ENCODE results near the gene TBC1D8. TPM values are rescaled to one million over a fixed set of nuclear protein-coding genes. Genes with fewer than 3 reads are reported as not detected.

TBC1D8 gene
- total and polyA plus RNA-seq, 2 experiments from 2014 or later: 18.0 to 36.9 TPM

- TF ChIP-seq POLR2AphosphoS5 (IDR thresholded peaks at IDR 0.05; ENCODE audit: low read depth): no peak
- TF ChIP-seq ZNF114 (CRISPR knock-in tag; IDR thresholded peaks at IDR 0.05): no peak
- TF ChIP-seq CREB1 (CRISPR knock-in tag; IDR thresholded peaks at IDR 0.05; ENCODE audit: low read depth): no peak
- TF ChIP-seq STAT1 (IDR thresholded peaks at IDR 0.05; ENCODE audit: unreplicated experiment): no peak
- no peak for TF ChIP-seq JUNB (IDR thresholded peaks at IDR 0.05; ENCODE audit: unreplicated experiment)
- TF ChIP-seq EZH2phosphoT487 (IDR thresholded peaks at IDR 0.05; ENCODE audit: unreplicated experiment): no peak
- TF ChIP-seq, protein P1, sequence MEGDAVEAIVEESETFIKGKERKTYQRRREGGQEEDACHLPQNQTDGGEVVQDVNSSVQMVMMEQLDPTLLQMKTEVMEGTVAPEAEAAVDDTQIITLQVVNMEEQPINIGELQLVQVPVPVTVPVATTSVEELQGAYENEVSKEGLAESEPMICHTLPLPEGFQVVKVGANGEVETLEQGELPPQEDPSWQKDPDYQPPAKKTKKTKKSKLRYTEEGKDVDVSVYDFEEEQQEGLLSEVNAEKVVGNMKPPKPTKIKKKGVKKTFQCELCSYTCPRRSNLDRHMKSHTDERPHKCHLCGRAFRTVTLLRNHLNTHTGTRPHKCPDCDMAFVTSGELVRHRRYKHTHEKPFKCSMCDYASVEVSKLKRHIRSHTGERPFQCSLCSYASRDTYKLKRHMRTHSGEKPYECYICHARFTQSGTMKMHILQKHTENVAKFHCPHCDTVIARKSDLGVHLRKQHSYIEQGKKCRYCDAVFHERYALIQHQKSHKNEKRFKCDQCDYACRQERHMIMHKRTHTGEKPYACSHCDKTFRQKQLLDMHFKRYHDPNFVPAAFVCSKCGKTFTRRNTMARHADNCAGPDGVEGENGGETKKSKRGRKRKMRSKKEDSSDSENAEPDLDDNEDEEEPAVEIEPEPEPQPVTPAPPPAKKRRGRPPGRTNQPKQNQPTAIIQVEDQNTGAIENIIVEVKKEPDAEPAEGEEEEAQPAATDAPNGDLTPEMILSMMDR (conservative IDR thresholded peaks at IDR 0.05; ENCODE audit: low read depth in 2 of 2): no peak
- TF ChIP-seq EZH2 (IDR thresholded peaks at IDR 0.05; ENCODE audit: low read depth, unreplicated experiment): no peak
- TF ChIP-seq NANOG (IDR thresholded peaks at IDR 0.05; ENCODE audit: borderline replicate concordance): no peak
These were observed 15.5 kb downstream of the TBC1D8 start (continued) for GRCh38 chr2:101135412-101136296.

DNA sequence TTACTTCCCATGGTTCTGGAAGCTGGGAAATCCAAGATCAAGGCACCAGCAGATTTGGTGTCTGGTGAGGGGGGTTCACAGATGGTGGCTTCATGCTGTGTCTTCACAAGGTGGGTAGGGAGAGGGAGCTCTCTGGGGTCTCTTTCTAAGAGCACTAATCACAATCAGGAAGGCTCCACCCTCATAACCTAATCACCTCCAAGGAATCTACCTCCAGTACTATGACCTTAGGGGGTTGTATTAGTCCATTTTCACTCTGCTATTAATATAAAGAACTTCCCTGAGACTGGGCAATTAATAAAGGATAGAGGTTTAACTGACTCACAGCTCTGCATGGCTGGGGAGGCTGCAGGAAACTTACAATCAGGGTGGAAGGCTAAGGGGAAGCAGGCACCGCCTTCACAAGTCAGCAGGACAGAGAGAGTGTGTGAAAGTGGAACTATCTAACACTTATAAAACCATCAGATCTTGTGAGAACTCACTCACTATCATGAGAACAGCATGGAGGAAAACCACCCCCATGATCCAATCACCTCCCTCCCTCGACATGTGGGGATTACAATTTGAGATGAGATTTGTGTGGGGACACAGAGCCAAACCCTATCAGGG lies 17.6 kb downstream of the TBC1D8 start:
- peaks cover 99% of the 10 kb centered on the region for H3K79me2 ChIP-seq (replicated peaks; ENCODE audit: insufficient read depth)
- Mint-ChIP-seq H3K27ac (peak overlapping the region; percentile 61; the same call in 1 of the 2 replicates), H3K9me3 (no peaks in the 10 kb centered on the region), H3K4me3 (no peak overlapping the region), H3K27me3 (ENCODE audit: insufficient read depth, low read depth, poor library complexity) (peaks cover 3% of the 10 kb centered on the region), H3K4me1 (peaks cover 25% of the 10 kb centered on the region), H3K36me3 (ENCODE audit: low read depth) (peaks cover 6% of the 10 kb centered on the region; the same call in 2 of the 3 replicates)
- H4K20me1 ChIP-seq (replicated peaks; ENCODE audit: insufficient read depth): peaks cover 36% of the 10 kb centered on the region
- no peak for DNase-seq (ENCODE audit: low spot score)
- H3K4me2 ChIP-seq: no peak overlapping the region
- no peak overlapping the region for H2AFZ ChIP-seq
- H3K36me3 ChIP-seq (ENCODE audit: insufficient read depth): no peaks in the 10 kb centered on the region
- no peak overlapping the region for H3K27ac ChIP-seq (ENCODE audit: low read depth)
- H3K27me3 ChIP-seq (ENCODE audit: insufficient read depth): no peaks in the 10 kb centered on the region
- peaks cover 34% of the 10 kb centered on the region for H3K4me1 ChIP-seq (ENCODE audit: insufficient read depth)
- ATAC-seq: no peak
- H3K9me2 ChIP-seq (ENCODE audit: insufficient read depth): no peaks in the 10 kb centered on the region
- H3F3A ChIP-seq (replicated peaks; ENCODE audit: low read depth): no peaks in the 10 kb centered on the region
- no peak overlapping the region for H3K4me3 ChIP-seq
- no peak for TF ChIP-seq EZH2phosphoT487 (IDR thresholded peaks at IDR 0.05; ENCODE audit: unreplicated experiment)
- no peak for TF ChIP-seq ETS1 (IDR thresholded peaks at IDR 0.05)
- no peak for TF ChIP-seq ZNF331 (CRISPR knock-in tag; IDR thresholded peaks at IDR 0.05; ENCODE audit: low read depth)
- TF ChIP-seq, protein P2, sequence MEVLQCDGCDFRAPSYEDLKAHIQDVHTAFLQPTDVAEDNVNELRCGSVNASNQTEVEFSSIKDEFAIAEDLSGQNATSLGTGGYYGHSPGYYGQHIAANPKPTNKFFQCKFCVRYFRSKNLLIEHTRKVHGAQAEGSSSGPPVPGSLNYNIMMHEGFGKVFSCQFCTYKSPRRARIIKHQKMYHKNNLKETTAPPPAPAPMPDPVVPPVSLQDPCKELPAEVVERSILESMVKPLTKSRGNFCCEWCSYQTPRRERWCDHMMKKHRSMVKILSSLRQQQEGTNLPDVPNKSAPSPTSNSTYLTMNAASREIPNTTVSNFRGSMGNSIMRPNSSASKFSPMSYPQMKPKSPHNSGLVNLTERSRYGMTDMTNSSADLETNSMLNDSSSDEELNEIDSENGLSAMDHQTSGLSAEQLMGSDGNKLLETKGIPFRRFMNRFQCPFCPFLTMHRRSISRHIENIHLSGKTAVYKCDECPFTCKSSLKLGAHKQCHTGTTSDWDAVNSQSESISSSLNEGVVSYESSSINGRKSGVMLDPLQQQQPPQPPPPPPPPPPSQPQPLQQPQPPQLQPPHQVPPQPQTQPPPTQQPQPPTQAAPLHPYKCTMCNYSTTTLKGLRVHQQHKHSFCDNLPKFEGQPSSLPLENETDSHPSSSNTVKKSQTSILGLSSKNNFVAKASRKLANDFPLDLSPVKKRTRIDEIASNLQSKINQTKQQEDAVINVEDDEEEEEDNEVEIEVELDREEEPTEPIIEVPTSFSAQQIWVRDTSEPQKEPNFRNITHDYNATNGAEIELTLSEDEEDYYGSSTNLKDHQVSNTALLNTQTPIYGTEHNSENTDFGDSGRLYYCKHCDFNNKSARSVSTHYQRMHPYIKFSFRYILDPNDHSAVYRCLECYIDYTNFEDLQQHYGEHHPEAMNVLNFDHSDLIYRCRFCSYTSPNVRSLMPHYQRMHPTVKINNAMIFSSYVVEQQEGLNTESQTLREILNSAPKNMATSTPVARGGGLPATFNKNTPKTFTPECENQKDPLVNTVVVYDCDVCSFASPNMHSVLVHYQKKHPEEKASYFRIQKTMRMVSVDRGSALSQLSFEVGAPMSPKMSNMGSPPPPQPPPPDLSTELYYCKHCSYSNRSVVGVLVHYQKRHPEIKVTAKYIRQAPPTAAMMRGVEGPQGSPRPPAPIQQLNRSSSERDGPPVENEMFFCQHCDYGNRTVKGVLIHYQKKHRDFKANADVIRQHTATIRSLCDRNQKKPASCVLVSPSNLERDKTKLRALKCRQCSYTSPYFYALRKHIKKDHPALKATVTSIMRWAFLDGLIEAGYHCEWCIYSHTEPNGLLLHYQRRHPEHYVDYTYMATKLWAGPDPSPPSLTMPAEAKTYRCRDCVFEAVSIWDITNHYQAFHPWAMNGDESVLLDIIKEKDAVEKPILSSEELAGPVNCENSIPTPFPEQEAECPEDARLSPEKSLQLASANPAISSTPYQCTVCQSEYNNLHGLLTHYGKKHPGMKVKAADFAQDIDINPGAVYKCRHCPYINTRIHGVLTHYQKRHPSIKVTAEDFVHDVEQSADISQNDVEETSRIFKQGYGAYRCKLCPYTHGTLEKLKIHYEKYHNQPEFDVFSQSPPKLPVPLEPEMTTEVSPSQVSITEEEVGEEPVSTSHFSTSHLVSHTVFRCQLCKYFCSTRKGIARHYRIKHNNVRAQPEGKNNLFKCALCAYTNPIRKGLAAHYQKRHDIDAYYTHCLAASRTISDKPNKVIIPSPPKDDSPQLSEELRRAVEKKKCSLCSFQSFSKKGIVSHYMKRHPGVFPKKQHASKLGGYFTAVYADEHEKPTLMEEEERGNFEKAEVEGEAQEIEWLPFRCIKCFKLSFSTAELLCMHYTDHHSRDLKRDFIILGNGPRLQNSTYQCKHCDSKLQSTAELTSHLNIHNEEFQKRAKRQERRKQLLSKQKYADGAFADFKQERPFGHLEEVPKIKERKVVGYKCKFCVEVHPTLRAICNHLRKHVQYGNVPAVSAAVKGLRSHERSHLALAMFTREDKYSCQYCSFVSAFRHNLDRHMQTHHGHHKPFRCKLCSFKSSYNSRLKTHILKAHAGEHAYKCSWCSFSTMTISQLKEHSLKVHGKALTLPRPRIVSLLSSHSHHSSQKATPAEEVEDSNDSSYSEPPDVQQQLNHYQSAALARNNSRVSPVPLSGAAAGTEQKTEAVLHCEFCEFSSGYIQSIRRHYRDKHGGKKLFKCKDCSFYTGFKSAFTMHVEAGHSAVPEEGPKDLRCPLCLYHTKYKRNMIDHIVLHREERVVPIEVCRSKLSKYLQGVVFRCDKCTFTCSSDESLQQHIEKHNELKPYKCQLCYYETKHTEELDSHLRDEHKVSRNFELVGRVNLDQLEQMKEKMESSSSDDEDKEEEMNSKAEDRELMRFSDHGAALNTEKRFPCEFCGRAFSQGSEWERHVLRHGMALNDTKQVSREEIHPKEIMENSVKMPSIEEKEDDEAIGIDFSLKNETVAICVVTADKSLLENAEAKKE (CRISPR knock-in tag; IDR thresholded peaks at IDR 0.05): no peak
- no peak for TF ChIP-seq CREB1 (CRISPR knock-in tag; IDR thresholded peaks at IDR 0.05; ENCODE audit: low read depth)
- no peak for TF ChIP-seq JUNB (IDR thresholded peaks at IDR 0.05; ENCODE audit: unreplicated experiment)
- no peak for TF ChIP-seq NANOG (IDR thresholded peaks at IDR 0.05; ENCODE audit: borderline replicate concordance)
- no peak for TF ChIP-seq POLR2AphosphoS5 (IDR thresholded peaks at IDR 0.05; ENCODE audit: low read depth)

Data from GM23338 (cell line).